GM21576 (cell line): ENCODE measurements around the gene PDF.
"Not testable (repeated sequence)": the region's sequence is repeated elsewhere in the genome, so short reads cannot be mapped to it uniquely, and the experiment has no call there.

Experiments used
- ATAC-seq: cut with Tn5 transposase; IDR thresholded peaks from one replicate; pipeline ENCODE4 v1.9.1; 2021; ENCODE audit warnings: mild to moderate bottlenecking, moderate library complexity; ENCODE audit not compliant: unreplicated experiment

PDF gene

GRCh38 chr16:69330286-69331109 lies at the start of gene PDF:
Gene PDF, minus strand, starts transcription at chr16:69330588. Its CDS starts 18 bp downstream, at chr16:69330570.
- ATAC-seq = peak; percentile 87

- no peak for ATAC-seq
Measured at GRCh38 chr16:69378760-69379159, 48.4 kb upstream of the PDF start.

- ATAC-seq = no peak
Measured at GRCh38 chr16:69378036-69378435, 47.6 kb upstream of the PDF start.

GRCh38 chr16:69376393-69377059 lies 46.1 kb upstream of the PDF start:
- ATAC-seq = no peak

GRCh38 chr16:69373019-69373418 lies 42.6 kb upstream of the PDF start:
- ATAC-seq = no peak

GRCh38 chr16:69371564-69371963 lies 41.2 kb upstream of the PDF start:
- ATAC-seq = no peak

GRCh38 chr16:69368866-69369265 lies 38.5 kb upstream of the PDF start:
- no peak for ATAC-seq

GRCh38 chr16:69367980-69368379 lies 37.6 kb upstream of the PDF start:
- ATAC-seq = no peak

GRCh38 chr16:69366431-69366830 lies 36.0 kb upstream of the PDF start:
- no peak for ATAC-seq

GRCh38 chr16:69365901-69366300 lies 35.5 kb upstream of the PDF start:
- ATAC-seq = no peak

GRCh38 chr16:69364088-69364487 lies 33.7 kb upstream of the PDF start:
- no peak for ATAC-seq

GRCh38 chr16:69363281-69363717 lies 32.9 kb upstream of the PDF start:
- ATAC-seq = no peak

GRCh38 chr16:69360070-69360469 lies 29.7 kb upstream of the PDF start:
- ATAC-seq = not testable (repeated sequence)

- no peak for ATAC-seq
Measured at GRCh38 chr16:69351309-69352027, 21.1 kb upstream of the PDF start, which contains the start of gene TMED6. Gene TMED6, minus strand, starts transcription at chr16:69351786. Its CDS starts 33 bp downstream, at chr16:69351753.

GRCh38 chr16:69350536-69351133 lies 20.2 kb upstream of the PDF start:
- ATAC-seq = no peak

GRCh38 chr16:69349536-69349935 lies 19.1 kb upstream of the PDF start:
- no peak for ATAC-seq

- ATAC-seq = no peak
Measured at GRCh38 chr16:69348222-69348621, 17.8 kb upstream of the PDF start.

GRCh38 chr16:69346683-69347082 lies 16.3 kb upstream of the PDF start:
- no peak for ATAC-seq

- ATAC-seq = no peak
Measured at GRCh38 chr16:69345923-69346322, 15.5 kb upstream of the PDF start.

GRCh38 chr16:69344171-69344570 lies 13.8 kb upstream of the PDF start:
- no peak for ATAC-seq

GRCh38 chr16:69340095-69340644 lies 9.8 kb upstream of the PDF start:
- no peak for ATAC-seq
